RWPE2 (cell line): ENCODE results near the gene POU6F1.
A peak's percentile ranks its signal among the peaks of the same experiment; 100 is the strongest.

Source experiments
- ATAC-seq: fragments of 200-7000 bp; cut with Tn5 transposase; 3 replicates; pipeline ENCODE4 v1.9.1; 2021; ENCODE audit warnings: low read depth
- DNase-seq: peaks from one replicate; pipeline ENCODE4 v3.0.0-alpha.2; 2020; ENCODE audit warnings: low spot score
- H3K27ac ChIP-seq: fragments of 450-650 bp; 2 replicates; pipeline ENCODE4 v1.5.1; 2017; ENCODE audit warnings: mild to moderate bottlenecking; ENCODE audit not compliant: poor library complexity, severe bottlenecking
- H3K27me3 ChIP-seq: fragments of 250-450 bp; sonication (Bioruptor Pico); 2 replicates; pipeline ENCODE4 v1.5.1; 2021; ENCODE audit warnings: mild to moderate bottlenecking, moderate library complexity; ENCODE audit not compliant: insufficient read depth, poor library complexity, severe bottlenecking
- H3K36me3 ChIP-seq: fragments of 250-450 bp; sonication (Bioruptor Pico); 2 replicates; pipeline ENCODE4 v1.5.1; 2020; ENCODE audit warnings: low read depth, mild to moderate bottlenecking, moderate library complexity
- H3K4me1 ChIP-seq: fragments of 250-450 bp; sonication (Bioruptor Pico); 2 replicates; pipeline ENCODE4 v1.5.1; 2021; ENCODE audit warnings: mild to moderate bottlenecking, moderate library complexity; ENCODE audit not compliant: insufficient read depth, poor library complexity, severe bottlenecking
- H3K4me3 ChIP-seq: fragments of 250-450 bp; sonication (Bioruptor Pico); 2 replicates; pipeline ENCODE4 v1.5.1; 2021; ENCODE audit warnings: mild to moderate bottlenecking, moderate library complexity; ENCODE audit not compliant: severe bottlenecking
- H3K9me3 ChIP-seq: fragments of 250-450 bp; sonication (Bioruptor Pico); 2 replicates; pipeline ENCODE4 v1.5.1; 2021; ENCODE audit warnings: mild to moderate bottlenecking, moderate library complexity; ENCODE audit not compliant: severe bottlenecking
- TF ChIP-seq, protein P1 (sequence below): fragments of 450-650 bp; IDR thresholded peaks from one replicate; pipeline ENCODE4 v1.5.1; 2017; ENCODE audit warnings: mild to moderate bottlenecking, moderate library complexity; ENCODE audit not compliant: poor library complexity, severe bottlenecking

The POU6F1 gene, protein sequence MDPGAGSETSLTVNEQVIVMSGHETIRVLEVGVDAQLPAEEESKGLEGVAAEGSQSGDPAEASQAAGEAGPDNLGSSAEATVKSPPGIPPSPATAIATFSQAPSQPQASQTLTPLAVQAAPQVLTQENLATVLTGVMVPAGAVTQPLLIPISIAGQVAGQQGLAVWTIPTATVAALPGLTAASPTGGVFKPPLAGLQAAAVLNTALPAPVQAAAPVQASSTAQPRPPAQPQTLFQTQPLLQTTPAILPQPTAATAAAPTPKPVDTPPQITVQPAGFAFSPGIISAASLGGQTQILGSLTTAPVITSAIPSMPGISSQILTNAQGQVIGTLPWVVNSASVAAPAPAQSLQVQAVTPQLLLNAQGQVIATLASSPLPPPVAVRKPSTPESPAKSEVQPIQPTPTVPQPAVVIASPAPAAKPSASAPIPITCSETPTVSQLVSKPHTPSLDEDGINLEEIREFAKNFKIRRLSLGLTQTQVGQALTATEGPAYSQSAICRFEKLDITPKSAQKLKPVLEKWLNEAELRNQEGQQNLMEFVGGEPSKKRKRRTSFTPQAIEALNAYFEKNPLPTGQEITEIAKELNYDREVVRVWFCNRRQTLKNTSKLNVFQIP

DNA sequence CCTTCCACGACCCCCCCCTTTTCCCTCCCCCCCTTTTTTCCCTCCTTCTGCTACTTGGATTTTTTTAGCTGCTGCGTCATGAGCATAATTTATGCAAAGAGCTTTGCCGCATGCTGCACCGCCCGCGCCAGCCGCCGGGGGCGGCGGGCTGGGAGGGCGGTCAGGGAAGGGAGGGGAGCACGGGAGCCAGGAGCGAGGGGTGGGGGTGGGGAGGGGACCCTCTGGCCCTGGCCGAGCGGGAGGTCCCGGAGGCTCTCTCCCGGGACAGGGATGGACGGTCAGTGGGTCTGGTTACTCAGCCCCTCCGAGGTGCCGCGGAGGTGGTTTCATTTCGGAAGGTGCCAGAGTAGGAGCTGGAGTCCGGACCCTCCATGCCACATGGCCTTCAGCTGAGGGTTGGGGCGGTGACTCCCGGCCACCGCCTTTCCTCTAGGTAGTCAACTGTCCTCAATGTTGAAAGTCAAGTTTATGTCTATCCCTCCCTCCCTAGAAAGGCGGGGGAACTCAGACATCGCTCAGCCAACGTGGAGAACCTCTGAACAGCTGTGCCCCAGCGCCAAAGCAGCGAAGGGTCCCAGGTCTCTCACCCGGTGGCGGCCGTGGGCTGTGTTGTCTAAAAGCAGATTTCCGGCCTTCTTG lies at the start of gene POU6F1:
Gene POU6F1 (minus strand): TSS at position 95 of the 639 bp plus-strand sequence. CDS start 11,226 bp downstream, outside the sequence.
- no peaks in the 10 kb centered on the region for H3K27me3 ChIP-seq
- ATAC-seq (peak; percentile 72), DNase-seq (peak; percentile 54)
- peak within 1 kb of the TSS; percentile 61 for H3K27ac ChIP-seq
- H3K4me1 ChIP-seq = peaks cover 6% of the 10 kb centered on the region
- TF ChIP-seq, protein P1, sequence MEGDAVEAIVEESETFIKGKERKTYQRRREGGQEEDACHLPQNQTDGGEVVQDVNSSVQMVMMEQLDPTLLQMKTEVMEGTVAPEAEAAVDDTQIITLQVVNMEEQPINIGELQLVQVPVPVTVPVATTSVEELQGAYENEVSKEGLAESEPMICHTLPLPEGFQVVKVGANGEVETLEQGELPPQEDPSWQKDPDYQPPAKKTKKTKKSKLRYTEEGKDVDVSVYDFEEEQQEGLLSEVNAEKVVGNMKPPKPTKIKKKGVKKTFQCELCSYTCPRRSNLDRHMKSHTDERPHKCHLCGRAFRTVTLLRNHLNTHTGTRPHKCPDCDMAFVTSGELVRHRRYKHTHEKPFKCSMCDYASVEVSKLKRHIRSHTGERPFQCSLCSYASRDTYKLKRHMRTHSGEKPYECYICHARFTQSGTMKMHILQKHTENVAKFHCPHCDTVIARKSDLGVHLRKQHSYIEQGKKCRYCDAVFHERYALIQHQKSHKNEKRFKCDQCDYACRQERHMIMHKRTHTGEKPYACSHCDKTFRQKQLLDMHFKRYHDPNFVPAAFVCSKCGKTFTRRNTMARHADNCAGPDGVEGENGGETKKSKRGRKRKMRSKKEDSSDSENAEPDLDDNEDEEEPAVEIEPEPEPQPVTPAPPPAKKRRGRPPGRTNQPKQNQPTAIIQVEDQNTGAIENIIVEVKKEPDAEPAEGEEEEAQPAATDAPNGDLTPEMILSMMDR = peak; percentile 9
- peak within 1 kb of the TSS; percentile 80 for H3K4me3 ChIP-seq
- no peaks in the 10 kb centered on the region for H3K9me3 ChIP-seq
- no peaks in the 10 kb centered on the region for H3K36me3 ChIP-seq

DNA sequence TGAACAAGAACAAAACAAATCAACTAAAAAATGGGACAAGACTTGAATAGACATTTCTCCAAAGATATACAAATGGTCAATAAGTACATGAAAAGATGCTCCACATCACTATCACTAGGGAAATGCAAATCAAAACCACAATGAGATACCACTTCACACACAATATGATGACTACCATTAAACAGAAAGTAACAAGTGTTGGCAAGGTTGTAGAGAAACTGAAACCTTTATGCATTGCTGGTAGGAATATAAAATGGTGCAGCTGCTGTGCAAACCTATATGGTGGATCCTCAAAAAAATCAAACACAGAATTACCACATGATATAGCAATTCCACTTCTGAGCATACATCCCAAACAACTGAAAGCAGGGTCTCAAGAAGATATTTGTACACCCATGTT lies 47.2 kb upstream of the POU6F1 start:
- Histone ChIP-seq H3K4me1 (peaks cover 12% of the 10 kb centered on the region), H3K4me3 (no peak overlapping the region), H3K27ac (no peak overlapping the region), H3K9me3 (no peaks in the 10 kb centered on the region), H3K36me3 (peaks cover 14% of the 10 kb centered on the region; the same call in 1 of the 2 replicates), H3K27me3 (no peaks in the 10 kb centered on the region)
- no peak for ATAC-seq
- TF ChIP-seq, protein P1 = no peak
- DNase-seq = no peak

DNA sequence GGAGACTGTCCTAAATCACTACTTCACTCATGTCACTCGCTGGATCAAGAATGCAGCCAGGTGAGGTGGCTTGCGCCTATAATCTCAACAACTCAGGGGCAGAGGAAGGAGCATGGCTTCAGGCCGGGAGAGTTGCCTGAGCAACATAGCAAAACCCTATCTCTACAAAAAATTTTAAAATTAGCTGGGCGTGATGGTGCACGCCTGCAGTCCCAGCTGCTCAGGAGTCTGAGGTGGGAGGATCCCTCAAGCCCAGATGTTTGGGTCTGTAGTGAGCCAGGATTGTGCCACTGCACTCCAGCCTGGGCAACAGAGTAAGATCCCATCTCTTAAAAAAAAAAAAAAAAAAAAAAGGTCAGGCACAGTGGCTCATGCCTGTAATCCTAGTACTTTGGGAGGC lies 46.4 kb upstream of the POU6F1 start:
- DNase-seq (no peak), ATAC-seq (no peak)
- Histone ChIP-seq H3K4me1 (peaks cover 12% of the 10 kb centered on the region), H3K27me3 (no peaks in the 10 kb centered on the region), H3K4me3 (no peak overlapping the region), H3K9me3 (no peaks in the 10 kb centered on the region), H3K36me3 (peaks cover 14% of the 10 kb centered on the region; the same call in 1 of the 2 replicates), H3K27ac (no peak overlapping the region)
- TF ChIP-seq, protein P1 = no peak

DNA sequence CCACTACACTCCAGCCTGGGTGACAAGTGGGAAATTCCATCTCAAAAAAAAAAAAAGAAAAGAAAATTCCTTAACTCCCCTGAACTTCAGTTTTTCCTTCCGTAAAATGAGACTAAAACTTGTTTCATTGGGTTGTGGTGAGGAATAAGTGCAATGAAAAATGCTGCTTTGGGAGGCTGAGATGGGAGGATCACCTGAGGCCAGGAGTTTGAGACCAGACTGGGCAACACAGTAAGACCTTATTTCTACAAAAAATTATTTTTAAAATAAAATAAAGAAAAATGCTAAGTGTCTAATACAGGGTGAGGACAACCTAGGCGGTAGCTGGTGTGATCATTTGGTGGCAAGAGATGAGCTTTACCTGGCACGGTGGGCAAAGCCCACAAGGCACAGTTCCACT lies 45.5 kb upstream of the POU6F1 start:
- TF ChIP-seq, protein P1 = no peak
- DNase-seq (no peak), ATAC-seq (no peak)
- no peaks in the 10 kb centered on the region for H3K9me3 ChIP-seq
- H3K27ac ChIP-seq = no peak overlapping the region
- H3K36me3 ChIP-seq = peaks cover 14% of the 10 kb centered on the region; the same call in 1 of the 2 replicates
- H3K4me1 ChIP-seq = peaks cover 7% of the 10 kb centered on the region
- H3K4me3 ChIP-seq = no peak overlapping the region
- no peaks in the 10 kb centered on the region for H3K27me3 ChIP-seq
